Stimulated activated CD8-positive, alpha-beta memory T cell treated with anti-CD3 and anti-CD28 coated beads, Interleukin-12 subunit alpha, Interleukin-12 subunit beta, amount 100 ng/mL, for 1 hour (primary cell): ENCODE results near the gene VANGL1.
"Not testable (repeated sequence)": the region's sequence is repeated elsewhere in the genome, so short reads cannot be mapped to it uniquely, and the experiment has no call there.

ENCODE experiments used
- DNase-seq: peaks from one replicate; pipeline ENCODE4 v3.0.0-alpha.2; 2020; ENCODE audit warnings: low read depth

The VANGL1 gene

DNA sequence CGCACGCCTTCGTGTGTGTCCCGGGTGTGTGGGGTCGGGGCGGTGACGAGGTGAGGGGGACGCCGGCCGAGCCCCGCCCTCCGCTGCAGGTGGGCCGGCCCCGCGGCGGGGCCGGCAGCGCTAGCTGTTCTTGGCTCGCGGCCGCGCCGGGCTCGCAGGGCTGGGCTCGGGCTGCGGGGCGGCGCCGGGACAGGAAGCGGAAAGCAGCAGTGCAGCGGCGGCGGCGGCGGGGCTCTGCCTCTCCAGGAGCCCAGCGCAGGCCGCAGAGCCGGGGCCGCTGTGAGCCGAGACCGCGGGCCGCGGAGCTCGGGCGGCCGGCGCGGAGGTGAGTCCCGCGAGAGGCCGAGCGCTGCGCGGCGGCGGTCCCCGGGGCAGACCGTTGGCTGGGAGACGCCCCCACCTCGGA lies at the start of gene VANGL1:
VANGL1 (plus strand) TSS at position 209 of the 406 bp plus-strand sequence. CDS start 9,444 bp downstream, outside the sequence.
- DNase-seq, result no peak

- DNase-seq, result no peak
Observed at GRCh38 chr1:115592264-115592663, 49.5 kb upstream of the VANGL1 start.

GRCh38 chr1:115593365-115594259 lies 48.2 kb upstream of the VANGL1 start:
- no peak for DNase-seq

GRCh38 chr1:115594600-115594999 lies 47.2 kb upstream of the VANGL1 start:
- DNase-seq, result no peak

GRCh38 chr1:115595279-115596079 lies 46.3 kb upstream of the VANGL1 start:
- DNase-seq, result peak; percentile 39

GRCh38 chr1:115596080-115596780 lies 45.5 kb upstream of the VANGL1 start:
- no peak for DNase-seq

- DNase-seq, result no peak
Observed at GRCh38 chr1:115604508-115604907, 37.3 kb upstream of the VANGL1 start.

DNA sequence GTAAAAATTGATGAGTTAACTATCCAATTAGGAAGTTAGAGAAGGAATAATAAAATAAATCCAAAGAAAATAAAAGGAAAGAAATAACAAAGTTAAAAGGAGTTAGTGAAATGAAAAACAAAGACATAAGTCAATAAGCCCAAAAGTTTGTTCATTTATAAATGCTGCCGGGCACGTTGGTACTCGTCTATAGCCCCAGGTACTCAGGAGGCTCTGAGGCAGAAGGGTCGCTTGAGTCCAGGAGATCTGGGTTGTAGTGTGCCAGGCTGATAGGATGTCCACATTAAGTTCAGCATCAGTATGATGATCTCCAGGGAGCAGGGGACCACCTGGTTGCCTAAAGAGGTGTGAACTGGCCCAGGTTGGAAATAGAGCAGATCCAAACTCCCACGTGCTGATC lies 35.5 kb upstream of the VANGL1 start:
- no peak for DNase-seq

DNA sequence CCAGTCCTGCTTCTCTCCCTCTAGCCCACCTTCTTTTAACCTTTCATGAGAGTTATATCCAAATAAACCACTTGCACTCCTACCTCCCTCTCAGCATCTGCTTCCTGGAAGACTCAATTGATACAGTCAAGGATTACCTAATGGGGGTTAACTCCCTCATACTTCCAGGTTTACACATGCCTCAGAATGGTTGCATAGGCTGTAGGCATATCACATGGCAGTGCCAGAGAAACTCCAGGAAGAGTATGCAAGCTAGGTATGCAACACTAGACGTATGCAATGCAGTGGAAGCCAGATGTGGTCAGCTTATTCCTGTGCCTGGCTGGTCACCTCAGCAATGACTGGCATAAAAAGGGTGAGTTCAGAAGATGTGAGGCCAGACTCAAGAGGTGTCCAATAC lies 32.7 kb upstream of the VANGL1 start:
- DNase-seq, result no peak

DNA sequence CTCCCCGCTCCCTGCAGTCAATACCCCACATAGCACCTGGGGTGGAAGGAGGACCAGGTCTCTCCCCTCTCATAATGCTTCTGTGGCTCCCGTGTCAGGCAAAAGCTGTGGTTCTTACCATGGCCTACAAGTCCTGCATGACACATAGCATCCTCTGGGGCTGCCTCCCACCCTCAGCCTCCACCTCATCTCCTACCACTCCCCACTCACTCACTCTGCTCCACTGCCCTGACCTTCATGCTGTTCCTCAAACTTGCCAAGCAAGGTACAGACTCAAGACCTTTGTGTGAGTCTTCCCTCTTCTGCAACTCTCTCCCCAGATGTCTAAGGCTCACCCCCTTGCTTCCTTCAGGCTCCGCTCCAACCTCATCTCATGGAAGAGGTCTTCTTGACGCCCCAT lies 28.0 kb upstream of the VANGL1 start:
- DNase-seq, result no peak

- no peak for DNase-seq
Observed at GRCh38 chr1:115620453-115620852, 21.3 kb upstream of the VANGL1 start.

- DNase-seq, result no peak
Observed at GRCh38 chr1:115620950-115621349, 20.8 kb upstream of the VANGL1 start.

- no peak for DNase-seq
Observed at GRCh38 chr1:115624859-115625258, 16.9 kb upstream of the VANGL1 start.

- DNase-seq, result no peak
Observed at GRCh38 chr1:115630342-115630741, 11.4 kb upstream of the VANGL1 start.

DNA sequence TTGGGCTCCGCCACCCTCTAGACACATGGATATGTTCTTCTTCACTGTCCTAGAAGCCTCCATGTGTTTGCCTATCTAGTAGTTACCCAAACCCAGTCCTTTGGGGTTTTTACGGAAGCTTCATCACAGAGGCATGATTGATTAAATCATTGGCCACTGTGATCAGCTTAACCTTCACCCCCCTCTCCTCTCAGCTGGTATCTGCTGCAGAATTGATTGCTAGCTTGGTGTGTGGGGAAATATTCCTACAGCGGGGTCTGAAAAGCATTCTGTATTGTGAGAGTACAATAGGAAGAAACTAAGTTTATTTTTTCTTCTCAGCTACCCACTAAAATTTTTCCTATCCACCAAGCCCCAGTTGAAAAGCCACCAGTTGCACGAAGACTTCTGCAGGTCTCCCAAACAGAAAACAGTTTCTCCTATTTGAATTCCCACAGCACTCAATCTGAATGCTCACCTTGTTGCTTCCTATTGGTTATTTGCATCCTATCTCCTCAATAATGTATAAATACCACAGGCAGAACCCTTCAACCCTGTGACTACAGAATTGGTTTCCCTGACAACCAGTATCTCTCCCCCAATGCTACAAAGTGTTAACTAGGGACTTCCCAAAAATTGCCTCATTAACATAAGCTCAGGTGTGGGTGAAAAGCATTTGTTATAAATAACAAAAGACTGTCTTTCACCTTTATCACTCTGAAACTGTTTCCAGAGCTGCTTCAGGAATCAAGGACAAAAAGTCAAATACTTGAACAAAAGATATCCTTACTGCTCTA lies 9.3 kb upstream of the VANGL1 start:
- DNase-seq, result no peak

DNA sequence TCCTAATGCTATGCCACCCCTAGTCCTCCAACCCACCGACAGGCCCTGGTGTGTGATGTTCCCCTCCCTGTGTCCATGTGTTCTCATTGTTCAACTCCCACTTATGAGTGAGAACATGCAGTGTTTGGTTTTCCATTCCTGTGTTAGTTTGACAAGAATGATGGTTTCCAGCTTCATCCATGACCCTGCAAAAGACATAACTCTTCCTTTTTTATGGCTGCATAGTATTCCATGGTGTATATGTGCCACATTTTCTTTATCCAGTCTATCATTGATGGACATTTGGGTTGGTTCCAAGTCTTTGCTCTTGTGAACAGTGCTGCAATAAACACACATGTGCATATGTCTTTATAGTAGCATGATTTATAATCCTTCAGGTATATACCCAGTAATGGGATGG lies 8.2 kb upstream of the VANGL1 start:
- DNase-seq, result not testable (repeated sequence)

GRCh38 chr1:115637247-115637646 lies 4.5 kb upstream of the VANGL1 start:
- not testable (repeated sequence) for DNase-seq

GRCh38 chr1:115640384-115640783 lies 1.4 kb upstream of the VANGL1 start:
- DNase-seq, result no peak

DNA sequence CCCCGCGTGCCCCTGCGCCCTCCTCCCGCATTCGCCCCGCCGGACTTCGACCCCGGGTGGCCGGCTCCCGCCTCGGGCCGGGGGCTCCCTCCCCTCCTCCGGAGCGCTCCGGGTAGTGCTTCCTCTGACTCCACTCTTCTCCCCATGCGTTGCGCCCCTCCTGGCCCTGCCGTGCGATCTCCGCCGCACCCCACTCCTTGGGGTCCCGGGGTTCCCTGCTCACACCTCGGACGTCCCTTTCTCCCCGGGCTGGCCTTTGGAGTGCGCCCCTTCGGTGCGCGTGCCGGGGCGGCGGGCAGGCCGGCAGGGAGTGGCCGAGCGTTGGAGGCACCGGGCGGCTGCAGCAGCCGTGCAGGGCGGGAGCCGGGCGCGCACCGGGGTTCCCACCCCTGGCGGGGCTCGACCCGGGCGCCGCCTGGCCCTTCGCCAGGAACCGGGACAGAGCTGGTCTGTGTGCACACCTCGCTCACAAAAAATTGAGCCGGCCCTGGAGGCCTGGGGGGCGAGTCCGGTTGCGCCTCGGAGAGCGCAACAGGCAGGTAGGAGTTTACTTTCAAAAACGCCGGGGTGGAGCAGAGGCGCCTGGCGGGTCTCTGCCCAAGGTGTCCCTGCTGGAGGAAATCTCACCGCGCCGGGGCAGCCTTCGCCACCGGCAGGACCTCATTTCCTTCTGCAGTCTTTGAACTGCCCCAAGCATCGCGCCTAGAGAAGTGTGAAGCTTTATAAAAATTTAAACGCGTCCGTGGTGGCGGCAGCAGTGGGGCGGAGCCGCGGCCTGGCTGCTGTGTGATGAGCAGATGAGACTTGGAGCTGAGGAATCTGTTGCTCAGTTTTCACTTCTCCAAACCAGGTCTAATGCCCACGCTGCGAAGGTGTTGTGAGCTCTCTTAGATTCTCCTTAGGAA lies 650 bp downstream of the VANGL1 start:
- no peak for DNase-seq

DNA sequence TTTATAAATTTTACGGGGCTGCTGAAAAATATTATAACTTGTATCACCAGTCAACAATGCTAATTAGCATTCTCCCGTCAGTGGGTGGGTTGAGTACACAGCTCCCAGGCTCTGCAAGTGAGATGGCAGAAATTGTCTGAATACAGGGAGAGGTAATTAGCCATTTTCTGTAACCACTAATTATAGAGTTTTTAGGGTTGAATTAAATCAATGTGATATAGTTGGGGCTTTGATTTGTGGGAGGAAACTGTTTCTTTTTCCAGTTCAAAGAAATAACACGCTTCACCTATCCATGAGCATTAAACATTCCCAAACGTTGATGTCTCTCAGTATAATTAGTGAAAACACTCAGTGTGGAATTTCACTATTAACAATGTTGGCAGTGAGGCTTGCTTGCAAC lies 1.5 kb downstream of the VANGL1 start:
- DNase-seq, result no peak

DNA sequence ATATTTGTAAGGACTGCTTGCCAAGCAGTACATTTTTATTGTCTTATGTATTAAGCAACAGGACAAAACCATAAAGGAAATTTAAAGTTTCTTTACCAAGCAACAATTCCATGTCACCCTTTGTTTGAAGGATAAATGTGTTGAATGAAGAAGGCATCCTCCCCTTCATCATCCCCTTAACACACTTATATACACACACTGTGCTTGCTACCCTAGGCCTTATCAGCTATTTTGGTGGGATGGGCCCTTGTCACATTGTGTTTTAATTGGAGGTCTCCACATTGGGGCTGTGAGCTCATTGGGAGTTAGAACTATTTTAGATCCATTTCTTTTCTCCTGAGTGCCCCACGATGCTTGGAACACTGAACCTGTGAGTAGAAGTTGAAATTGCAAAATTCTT lies 1.9 kb downstream of the VANGL1 start:
- DNase-seq, result no peak
